ENCODE results near the gene PRR23E.

GRCh38 chr3:127145266-127145665, 47.7 kb upstream of the PRR23E start:
- TF ChIP-seq CTCF (IDR thresholded peaks at IDR 0.05) (no peak), POLR2A (IDR thresholded peaks at IDR 0.05) (no peak)

Measured in esophagus squamous epithelium (tissue), 4 donors.